Measurements from ENCODE around the gene SANBR.
"Not testable (repeated sequence)": the region's sequence is repeated elsewhere in the genome, so short reads cannot be mapped to it uniquely, and the experiment has no call there.

SANBR gene

DNA sequence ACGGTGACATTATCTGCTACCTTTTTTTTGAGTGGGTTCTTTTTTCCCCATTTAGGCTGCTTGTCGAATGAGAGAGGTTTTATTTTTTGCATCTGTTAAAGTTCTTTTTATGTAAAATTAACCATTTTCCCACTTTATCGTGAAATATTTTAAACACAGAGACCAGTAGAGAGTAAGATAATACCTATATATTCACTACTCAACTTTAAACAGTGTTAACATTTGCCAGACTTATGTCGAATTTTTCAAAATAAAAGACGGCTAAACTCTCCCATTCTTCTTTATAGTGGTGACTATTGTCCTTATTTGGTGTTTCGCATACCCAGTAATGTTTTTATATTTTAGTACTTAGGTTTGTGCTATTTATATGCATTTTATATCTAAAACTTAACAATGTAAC is 46.9 kb upstream of the SANBR start:
- no peak for DNase-seq (ENCODE audit: extremely low read depth, low read depth)
- TF ChIP-seq, protein P1, sequence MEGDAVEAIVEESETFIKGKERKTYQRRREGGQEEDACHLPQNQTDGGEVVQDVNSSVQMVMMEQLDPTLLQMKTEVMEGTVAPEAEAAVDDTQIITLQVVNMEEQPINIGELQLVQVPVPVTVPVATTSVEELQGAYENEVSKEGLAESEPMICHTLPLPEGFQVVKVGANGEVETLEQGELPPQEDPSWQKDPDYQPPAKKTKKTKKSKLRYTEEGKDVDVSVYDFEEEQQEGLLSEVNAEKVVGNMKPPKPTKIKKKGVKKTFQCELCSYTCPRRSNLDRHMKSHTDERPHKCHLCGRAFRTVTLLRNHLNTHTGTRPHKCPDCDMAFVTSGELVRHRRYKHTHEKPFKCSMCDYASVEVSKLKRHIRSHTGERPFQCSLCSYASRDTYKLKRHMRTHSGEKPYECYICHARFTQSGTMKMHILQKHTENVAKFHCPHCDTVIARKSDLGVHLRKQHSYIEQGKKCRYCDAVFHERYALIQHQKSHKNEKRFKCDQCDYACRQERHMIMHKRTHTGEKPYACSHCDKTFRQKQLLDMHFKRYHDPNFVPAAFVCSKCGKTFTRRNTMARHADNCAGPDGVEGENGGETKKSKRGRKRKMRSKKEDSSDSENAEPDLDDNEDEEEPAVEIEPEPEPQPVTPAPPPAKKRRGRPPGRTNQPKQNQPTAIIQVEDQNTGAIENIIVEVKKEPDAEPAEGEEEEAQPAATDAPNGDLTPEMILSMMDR (IDR thresholded peaks at IDR 0.05; ENCODE audit: low read depth, low read length), result no peak

- DNase-seq (ENCODE audit: extremely low read depth, low read depth), result no peak
- TF ChIP-seq, protein P1 (IDR thresholded peaks at IDR 0.05; ENCODE audit: low read depth, low read length), result no peak
Observed at GRCh38 chr2:61021228-61021660, 44.4 kb upstream of the SANBR start.

DNA sequence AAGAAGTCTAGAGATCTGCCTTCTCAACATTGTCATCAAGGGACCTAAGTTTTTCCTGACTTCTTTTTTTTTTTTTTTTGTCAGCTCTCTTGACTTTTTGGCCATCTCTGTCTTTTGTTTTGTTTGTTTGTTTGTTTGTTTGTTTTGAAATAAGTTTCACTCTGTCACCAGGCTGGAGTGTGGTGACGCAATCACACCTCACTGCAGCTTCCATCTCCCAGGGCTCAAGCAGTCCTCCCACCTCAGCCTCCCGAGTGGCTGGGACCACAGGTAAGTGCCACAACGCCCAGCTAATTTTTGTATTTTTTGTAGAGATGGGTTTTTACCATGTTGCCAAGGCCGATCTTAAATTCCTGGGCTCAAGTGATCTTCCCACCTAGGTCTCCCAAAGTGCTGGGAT is 42.0 kb upstream of the SANBR start:
- TF ChIP-seq, protein P1 (IDR thresholded peaks at IDR 0.05; ENCODE audit: low read depth, low read length), result no peak
- no peak for DNase-seq (ENCODE audit: extremely low read depth, low read depth)

GRCh38 chr2:61029533-61029932 is 36.1 kb upstream of the SANBR start:
- TF ChIP-seq, protein P1 (IDR thresholded peaks at IDR 0.05; ENCODE audit: low read depth, low read length), result no peak
- DNase-seq (ENCODE audit: extremely low read depth, low read depth), result no peak

- DNase-seq (ENCODE audit: extremely low read depth, low read depth), result not testable (repeated sequence)
Observed at GRCh38 chr2:61034592-61034991, 31.1 kb upstream of the SANBR start.

DNA sequence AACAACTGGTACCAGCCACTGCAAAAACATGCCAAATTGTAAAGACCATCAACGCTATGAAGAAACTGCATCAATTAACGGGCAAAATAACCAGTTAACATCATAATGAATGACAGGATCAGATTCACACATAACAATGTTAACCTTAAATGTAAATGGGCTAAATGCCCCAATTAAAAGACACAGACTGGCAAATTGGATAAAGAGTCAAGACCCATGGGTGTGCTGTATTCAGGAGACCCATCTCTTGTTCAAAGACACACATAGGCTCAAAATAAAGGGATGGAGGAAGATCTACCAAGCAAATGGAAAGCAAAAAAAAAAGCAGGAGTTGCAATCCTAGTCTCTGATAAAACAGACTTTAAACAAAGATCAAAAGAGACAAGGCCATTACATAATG is 29.0 kb upstream of the SANBR start:
- DNase-seq (ENCODE audit: extremely low read depth, low read depth), result not testable (repeated sequence)

- no peak for DNase-seq (ENCODE audit: extremely low read depth, low read depth)
- TF ChIP-seq, protein P1 (IDR thresholded peaks at IDR 0.05; ENCODE audit: low read depth, low read length), result no peak
Observed at GRCh38 chr2:61042807-61043206, 22.9 kb upstream of the SANBR start.

GRCh38 chr2:61044636-61045035 is 21.0 kb upstream of the SANBR start:
- TF ChIP-seq, protein P1 (IDR thresholded peaks at IDR 0.05; ENCODE audit: low read depth, low read length), result no peak
- no peak for DNase-seq (ENCODE audit: extremely low read depth, low read depth)

GRCh38 chr2:61045226-61045625 is 20.4 kb upstream of the SANBR start:
- TF ChIP-seq, protein P1 (IDR thresholded peaks at IDR 0.05; ENCODE audit: low read depth, low read length), result no peak
- DNase-seq (ENCODE audit: extremely low read depth, low read depth), result no peak

All from AG09319 (cell line).